Hippocampal formation (tissue), 2 donors: ENCODE data around the gene CACNG7.

Experiments
- DNase-seq, 2 donors: peaks; one replicate each; lab custom pipeline; 2025; lab: John Stamatoyannopoulos, UW

CACNG7 gene

DNA sequence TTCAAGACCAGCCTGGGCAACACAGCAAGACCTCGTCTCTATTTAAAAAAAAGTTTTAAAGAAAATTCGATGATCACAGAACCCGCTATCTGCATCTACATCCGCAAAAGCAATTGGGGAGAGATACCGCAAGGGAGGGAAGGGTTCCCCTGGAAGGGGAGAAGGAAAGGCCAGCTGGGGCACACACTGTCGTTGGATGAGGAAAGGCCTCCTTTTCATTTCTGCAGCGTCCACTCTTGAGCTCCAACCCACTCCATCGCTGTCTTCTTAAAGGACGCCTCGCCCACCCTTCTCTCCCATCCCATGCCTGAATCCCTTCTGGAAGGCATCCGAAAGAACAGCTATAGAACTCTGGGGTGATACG lies 30.3 kb upstream of the CACNG7 start:
- DNase-seq, result no peak

DNA sequence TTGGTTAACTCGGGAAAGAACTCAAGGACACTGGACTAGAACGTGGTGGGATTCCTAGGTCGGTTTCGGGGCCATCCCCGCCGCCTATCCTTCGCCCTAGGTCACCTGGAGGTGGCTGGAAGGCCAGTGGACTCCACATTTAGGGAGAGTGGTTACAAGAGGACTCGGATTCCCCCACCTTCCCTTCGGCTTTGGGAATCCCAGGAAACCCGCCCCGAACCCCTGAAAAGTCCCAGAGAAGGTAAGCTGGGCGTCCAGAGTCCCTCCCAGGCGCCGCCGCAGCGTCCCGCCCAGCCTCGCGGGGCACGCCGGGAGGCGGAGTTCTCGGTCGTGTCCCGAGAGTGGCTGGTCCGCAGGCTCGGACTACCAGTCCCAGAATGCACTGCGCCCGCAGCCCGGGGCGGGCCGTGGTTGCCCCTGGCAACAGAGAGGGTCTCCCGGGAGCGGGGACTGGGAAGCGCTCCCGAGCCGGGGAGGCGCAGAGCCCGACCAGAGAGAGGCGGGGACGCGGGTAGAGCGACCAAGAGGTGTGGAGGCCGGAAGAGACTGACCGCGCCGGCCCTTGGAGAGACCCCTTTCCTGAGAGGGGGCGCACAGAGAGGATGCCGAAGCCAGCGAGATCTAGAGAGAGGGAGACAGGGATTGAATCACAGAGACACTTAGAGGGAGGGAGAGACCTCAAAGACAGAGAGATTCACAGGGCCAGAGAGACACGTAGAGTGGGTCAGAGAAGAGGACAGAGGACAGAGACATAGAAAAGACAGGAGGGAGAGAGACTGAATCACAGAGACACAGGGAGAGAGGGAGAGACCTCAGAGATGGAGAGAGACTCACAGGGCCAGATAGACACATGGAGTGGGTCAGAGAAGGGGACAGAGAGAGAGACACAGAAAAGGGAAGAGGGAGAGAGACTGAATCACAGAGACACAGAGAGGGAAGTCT lies 29.7 kb upstream of the CACNG7 start:
- DNase-seq, result peak; percentile 84 to 89

DNA sequence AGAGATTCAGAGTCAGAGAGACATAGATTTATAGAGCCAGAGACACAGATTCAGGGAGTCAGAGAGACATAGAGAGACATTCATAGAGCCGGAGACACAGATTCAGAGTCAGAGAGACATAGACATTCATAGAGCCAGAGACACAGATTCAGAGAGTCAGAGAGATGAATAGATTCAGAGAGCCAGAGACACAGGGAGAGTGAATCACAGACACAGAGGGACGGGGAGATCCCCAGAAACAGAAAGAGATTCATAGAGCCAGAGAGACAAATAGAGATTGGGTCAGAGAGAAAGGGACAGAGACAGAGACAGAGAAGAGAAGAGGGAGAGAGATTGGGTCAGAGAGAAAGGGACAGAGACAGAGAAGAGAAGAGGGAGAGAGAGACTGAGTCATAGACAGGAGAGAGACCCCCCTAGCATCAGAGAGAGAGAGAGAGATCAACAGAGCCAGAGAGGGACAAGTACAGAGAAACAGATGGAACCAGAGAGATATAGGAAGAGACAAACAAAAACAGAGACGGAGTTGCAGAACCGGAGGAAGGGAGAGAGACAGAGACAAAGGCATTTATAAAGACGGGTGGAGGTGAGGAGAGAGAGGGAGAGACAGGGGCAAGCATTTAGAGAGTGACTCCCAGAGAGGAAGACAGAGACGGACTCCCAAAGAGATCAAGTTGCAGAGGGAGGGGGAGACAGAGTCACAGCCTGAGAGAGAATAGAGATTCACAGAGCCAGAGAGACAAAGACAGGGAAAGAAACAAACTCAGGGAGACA lies 28.2 kb upstream of the CACNG7 start:
- no peak for DNase-seq

DNA sequence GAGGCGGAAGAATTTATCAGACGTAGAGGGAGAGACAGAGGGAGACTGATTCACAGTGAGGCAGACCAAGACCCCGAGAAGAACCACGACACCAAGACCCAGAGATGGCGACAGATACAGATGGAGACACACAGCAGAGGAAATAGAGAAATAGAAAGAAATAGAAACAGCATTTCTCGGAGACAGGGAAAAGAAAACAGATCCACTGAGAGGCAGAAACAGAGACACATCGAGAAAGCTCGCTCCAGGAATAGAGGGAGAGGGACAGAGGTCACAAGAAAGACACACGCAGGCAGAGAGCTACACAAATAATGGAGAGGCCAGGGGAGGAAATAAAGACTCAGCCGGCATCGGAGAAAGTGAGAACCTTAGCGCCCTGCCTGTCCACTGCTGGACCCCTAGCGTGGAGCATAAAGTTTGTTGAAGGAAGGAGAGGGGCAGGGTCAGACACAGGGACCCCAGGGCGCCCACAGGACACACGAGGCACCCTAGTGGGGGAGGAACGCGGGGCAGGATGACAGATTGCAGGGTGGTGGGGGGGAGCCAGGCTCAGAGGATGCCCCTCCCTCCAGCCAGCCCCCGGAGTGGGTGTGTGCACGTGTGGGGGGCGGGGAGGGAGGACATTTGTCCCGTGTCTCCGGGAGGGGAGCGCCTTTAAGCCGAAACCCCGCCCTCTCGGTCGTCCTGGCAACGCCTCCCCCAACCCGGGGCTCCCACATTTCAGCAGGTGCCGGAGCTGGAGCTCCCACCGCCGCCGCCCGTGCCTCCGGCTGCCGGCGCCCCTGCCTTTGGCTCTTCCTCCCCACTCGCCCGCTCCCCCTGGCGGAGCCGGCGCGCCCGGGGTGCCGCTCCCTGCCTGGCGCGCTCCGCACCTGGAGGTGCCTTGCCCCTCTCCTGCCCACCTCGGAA lies 27.3 kb upstream of the CACNG7 start, which contains the start of gene PRKCG:
Gene PRKCG (plus strand): TSS at position 716 of the 909 bp plus-strand sequence. CDS start 298 bp downstream, outside the sequence.
- DNase-seq, result no peak

DNA sequence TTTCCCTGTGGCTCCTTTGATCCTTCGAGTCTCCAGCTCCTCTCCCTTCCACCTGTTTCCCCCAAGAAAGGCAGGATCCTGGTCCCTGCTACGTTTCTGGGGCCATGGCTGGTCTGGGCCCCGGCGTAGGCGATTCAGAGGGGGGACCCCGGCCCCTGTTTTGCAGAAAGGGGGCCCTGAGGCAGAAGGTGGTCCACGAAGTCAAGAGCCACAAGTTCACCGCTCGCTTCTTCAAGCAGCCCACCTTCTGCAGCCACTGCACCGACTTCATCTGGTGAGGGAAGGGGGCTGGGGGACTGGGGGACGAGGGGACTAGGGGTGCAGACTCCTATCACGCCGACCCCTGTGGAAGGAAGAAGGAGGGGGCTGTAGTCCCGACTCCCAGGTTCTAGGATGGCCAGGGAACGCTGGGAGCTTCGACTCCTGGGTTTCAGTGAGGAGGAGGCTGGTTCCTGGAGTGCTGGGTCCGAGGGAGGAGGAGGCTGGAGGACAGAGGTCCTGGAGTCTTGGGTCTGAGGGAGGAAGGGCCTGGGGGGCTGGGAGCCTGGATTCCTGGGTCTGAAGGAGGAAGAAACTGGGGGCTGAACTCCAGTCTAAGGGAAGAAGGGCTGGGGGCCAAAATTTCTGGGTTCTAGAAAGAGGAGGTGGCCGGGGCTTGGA lies 26.6 kb upstream of the CACNG7 start:
- DNase-seq, result no peak

DNA sequence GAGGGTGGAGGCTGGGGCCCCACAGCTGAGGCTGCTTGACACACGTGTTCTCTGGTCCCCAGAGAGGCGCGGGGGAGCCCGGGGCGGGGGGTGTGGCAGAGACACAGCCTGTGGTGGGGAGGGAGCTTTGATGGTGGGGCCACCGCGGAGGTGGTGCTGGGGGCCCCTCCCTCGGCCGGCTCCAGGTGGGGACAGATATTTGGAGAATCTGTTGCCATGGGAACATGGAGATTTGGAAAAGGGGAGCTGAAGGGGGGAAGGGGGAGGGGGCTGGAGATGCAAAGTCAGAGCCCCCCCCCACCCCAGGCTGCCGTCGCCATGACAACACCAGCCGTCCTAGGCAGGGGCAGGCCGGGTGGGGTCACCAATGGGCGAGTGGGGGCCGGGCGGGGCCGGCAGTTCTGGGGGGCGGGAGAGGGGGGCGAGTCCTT lies 25.8 kb upstream of the CACNG7 start:
- no peak for DNase-seq

DNA sequence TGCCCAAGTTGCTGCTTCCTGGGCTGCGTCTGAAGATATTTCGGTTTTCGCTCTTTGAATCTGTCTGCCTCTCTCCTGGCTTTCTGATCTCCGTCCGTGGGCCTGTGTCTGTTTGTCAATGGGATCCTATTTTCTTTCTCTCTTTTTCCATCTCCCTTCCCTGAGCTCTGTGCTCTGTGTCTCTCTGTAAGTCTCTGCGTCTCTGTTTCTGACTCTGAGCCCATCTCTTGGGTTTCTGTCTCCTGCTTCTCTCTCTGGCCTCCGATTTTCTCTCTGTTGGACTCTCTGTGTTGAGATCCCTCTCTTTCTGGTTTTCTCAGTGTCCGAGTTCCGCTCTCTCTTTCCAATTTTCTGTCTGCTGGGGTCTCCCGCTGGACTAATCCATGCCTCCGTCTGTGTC lies 25.3 kb upstream of the CACNG7 start:
- DNase-seq, result no peak

DNA sequence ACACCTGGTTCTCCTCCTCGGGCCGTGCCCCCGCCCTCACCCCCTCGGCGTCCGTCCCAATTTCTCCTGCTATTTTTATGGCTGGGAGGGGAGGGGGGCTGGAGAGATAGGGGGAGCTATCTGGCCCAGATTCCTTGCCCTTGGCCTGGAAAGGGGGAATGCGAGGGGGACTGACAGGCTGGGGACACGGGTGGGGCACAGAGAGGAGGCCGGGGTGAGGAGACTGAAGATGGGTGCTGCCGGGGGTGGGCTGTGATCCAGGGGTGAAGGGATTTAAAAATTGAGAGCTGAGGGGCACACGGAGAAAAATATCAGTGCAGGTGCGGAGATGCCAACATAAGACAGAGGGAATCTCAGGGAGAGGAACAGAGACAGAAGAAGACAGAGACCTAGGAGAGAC lies 24.8 kb upstream of the CACNG7 start:
- DNase-seq, result no peak

DNA sequence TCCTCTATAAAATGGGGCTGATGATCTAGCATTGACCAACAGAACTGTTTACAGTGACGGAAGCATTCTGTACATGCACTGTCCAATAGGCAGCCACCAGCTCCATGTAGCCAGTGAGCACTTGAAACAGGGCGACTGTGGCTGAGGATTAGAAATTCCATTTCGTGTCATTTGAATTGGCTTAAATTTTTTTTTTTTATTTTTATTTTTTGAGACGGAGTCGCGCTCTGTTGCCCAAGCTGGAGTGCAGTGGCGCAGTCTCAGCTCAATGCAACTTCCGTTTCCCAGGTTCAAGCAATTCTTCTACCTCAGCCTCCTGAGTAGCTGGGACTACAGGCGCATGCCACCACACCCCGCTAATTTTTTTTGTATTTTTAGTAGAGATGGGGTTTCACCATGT lies 24.0 kb upstream of the CACNG7 start:
- DNase-seq, result no peak

DNA sequence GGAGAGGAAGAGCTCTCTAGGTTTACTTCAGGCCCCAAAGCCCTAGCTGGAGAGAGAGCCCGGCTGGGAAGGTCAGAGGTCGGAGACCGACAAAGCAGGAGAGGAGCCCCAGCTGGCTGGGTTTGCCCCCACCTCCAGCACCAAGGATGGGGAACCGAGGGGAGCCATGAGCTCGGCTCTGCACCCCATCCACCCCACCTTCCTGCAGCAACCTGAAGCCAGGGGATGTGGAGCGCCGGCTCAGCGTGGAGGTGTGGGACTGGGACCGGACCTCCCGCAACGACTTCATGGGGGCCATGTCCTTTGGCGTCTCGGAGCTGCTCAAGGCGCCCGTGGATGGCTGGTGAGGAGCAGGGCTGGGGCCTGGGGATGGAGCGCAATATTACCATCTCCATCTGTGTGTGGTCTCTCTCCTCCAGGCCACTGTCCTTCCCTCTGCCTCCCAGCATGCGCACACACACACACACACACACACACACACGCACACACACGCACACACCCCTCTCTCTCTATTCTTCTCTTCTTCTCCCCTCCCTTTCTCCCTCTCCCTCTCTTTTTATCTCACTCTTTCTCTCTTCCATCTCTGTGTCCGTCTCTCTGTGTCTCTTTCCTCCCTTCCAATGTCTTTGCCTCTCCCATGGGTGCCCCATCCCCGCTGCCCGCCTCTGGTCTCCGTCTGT lies 16.6 kb upstream of the CACNG7 start:
- no peak for DNase-seq

DNA sequence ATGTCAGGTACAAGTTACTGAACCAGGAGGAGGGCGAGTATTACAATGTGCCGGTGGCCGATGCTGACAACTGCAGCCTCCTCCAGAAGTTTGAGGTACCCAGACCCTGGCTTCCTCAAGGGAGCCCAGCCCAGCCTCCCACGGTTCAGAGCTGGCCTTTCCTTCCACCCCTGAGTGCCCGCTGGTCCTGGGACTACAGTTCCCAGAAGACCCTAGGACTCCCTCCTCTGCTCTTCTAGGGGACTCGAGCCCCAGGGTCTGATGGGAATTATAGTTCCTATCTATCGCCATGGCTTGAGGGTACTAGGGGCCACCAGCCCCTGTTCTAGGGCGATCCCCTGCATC lies 16.1 kb upstream of the CACNG7 start:
- DNase-seq, result no peak

DNA sequence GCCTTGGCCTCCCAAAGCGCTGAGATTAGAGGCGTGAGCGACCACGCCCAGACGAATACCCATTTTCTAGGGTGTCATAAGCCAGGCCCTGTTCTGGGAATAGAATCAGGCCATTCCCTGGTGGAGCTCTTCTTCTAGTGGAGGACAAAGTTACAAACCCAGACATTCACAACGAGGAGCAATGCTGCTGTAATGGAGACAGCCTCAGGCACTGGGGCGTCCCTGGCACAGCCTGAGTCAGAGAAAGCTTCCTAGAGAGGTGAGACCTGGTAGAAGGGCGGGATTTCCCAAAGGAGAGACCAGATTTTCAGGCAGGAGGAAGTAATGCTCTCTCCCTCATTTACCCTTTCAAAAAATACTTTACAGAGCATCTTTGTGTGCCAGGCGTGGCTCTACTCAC lies 14.4 kb upstream of the CACNG7 start:
- DNase-seq, result no peak

DNA sequence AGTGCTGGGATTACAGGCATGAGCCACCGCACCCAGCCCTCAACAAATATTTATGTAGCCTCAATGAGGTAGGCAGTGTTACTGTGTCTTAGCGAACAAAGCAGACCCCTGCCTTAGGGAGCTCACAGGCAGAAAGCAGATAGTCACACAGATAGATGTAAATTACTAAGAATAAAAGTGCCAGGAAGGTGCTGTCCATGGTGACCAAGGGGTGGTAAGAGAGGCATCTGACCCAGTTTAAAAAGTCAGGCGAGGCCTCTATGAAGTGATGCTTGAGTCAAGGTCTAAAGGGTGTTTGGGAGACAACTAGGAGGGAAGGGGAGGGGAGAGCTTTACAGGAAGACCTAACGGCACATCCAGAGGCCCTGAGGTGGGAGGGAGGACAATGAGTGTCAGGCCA lies 12.4 kb upstream of the CACNG7 start:
- DNase-seq, result no peak

DNA sequence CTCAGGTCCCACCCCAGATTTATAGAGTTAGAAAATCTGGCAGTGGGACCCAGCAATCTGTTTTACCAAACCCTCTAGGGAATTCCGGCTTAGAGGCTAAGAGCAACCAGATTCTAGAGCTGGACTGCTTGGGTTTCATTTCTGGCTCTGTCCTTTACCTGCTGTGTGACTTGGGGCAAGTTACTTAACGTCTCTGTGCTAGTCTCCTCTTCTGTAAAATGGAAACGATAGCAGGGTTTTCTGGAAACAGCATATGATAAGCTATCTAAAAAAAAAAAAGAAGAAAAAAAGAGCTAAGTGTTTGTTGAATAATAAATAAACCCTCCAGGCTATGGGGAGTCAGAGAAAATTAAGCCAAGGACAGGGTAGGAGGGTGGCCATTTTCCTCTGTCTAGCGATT lies 11.6 kb upstream of the CACNG7 start:
- DNase-seq, result no peak

DNA sequence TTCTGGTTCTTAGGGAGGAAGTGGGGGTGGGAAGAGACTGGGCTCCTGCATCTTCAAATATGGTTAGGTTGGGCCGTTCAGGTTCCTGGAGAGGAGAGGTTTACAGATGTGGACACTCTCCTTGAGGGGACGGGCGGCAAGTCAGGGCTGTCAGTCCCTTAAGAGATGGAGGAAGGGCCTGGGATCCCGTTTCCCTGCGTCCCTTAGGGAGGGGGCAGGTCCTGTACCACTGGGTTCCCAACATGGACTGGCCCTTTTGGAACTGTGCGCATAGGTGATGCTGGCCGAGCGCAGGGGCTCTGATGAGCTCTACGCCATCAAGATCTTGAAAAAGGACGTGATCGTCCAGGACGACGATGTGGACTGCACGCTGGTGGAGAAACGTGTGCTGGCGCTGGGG lies 10.9 kb upstream of the CACNG7 start:
- no peak for DNase-seq

DNA sequence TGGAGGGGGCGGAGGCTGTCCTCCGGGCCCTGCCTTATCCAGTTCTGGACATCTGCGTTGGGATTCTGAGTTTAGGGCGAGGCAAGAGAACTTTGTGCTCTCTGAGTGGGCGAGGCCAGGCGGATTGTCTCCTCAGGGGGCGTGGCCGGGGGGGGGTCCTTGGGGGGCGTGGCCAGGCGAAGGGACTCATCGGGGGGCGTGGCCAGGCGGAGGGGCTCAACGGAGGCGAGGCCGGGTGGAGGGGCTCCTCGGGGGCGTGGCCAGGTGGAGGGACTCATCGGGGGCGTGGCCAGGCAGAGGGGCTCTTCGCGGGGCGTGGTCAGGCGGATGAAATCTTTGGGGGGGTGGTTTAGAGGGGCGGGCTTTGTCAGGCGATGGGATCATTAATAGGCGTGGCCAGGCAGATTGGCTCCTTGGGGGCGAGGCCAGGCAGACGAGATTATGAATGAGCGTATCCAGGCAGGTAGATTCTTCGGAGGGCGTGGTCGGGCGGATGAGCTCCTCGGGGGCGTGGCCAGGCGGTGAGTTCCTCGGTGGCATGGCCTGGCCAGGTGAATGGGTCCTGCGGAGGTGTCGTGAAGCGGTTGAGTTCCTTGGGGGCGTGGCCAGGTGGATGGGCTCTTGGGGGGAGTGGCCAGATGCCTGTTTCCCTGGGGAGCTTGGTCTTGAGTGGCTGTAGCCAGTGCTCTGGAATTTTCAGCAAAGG lies 10.3 kb upstream of the CACNG7 start:
- no peak for DNase-seq

DNA sequence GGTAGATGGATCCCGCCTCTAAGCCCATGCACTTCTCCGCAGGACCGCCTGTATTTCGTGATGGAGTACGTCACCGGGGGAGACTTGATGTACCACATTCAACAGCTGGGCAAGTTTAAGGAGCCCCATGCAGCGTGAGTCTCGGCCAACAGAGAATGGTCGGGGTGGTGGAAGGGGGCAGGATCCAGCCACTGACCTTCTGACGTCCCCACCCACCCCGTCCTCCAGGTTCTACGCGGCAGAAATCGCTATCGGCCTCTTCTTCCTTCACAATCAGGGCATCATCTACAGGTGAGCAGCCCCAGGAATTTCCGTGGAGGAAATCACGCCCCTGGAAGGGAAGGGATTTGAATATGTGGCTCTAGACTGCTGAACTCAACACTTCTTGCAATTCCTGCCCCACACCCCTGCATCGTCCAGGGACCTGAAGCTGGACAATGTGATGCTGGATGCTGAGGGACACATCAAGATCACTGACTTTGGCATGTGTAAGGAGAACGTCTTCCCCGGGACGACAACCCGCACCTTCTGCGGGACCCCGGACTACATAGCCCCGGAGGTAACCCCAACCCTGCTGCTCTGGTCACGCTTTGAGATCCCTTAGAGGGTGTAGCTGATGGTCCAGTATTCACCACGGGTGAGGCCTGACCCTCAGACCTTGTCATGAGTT lies 8.8 kb upstream of the CACNG7 start:
- no peak for DNase-seq

DNA sequence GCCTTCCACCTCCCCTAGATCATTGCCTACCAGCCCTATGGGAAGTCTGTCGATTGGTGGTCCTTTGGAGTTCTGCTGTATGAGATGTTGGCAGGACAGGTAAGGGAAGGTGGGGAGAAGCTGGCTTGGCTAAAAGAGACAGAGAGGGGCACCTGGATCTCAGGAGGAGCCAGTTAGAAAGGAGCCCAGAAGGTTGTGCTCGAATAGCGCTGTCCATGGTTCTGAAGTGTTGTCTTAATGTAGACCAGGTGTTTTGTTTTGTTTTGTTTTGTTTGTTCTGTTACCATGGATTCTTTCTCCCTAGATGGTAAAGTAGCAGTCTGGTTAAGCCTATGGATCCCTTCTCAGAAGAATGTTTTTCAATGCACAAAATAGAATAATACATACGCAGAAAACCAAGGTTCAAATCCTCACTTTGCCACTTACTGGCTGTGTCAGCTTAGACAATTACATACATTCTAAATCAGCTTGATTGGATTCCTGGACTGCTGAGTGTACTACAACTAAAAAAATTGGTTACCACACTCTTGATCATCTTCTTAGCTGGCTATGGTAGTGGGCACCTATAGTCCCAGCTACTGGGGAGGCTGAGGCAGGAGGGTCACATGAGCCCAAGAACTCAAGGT lies 5.9 kb upstream of the CACNG7 start:
- DNase-seq, result no peak

DNA sequence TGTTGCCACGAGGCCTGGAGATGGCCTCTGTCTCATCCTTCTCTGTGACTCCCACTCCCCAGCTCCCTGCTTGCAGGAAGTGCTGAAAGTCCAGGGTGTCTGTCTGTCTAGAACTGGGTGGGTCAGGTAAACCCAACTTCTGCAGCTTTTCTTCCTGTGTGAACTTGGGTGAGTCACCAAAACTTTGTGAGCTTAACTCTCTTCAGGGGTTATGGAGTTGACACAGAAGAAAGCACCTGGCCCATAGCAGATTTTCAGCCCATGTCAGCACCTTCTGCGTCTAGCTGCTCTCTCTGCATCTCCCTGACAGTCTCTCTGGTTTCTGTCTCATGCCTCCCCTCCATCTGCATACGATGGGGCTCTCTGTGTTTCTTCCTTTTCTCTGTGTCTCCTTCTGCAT lies 4.2 kb upstream of the CACNG7 start:
- DNase-seq, result no peak
